ENCODE measurements around the gene OR51B2.

DNA sequence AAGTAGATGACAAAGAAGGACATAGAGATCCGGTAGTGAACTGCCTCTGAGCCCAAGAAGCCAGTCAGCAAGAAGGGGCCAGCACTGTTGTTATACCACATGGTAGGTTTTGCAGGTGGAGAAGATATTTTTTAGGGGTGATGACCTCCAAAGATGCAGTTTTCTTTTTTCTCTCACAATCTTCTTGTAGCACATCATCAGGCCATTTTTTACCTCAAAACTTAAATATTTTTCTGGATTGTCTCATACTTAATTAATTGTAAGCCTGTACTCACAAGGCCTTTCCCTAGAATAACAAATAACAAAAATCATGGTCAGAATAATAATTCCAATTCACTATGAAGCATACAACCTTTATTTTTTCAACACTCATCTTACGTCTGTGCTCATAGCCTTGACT is 22.3 kb downstream of the OR51B2 start, which contains the start of gene OR51B4:
- TF ChIP-seq, protein P1, sequence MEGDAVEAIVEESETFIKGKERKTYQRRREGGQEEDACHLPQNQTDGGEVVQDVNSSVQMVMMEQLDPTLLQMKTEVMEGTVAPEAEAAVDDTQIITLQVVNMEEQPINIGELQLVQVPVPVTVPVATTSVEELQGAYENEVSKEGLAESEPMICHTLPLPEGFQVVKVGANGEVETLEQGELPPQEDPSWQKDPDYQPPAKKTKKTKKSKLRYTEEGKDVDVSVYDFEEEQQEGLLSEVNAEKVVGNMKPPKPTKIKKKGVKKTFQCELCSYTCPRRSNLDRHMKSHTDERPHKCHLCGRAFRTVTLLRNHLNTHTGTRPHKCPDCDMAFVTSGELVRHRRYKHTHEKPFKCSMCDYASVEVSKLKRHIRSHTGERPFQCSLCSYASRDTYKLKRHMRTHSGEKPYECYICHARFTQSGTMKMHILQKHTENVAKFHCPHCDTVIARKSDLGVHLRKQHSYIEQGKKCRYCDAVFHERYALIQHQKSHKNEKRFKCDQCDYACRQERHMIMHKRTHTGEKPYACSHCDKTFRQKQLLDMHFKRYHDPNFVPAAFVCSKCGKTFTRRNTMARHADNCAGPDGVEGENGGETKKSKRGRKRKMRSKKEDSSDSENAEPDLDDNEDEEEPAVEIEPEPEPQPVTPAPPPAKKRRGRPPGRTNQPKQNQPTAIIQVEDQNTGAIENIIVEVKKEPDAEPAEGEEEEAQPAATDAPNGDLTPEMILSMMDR (IDR thresholded peaks at IDR 0.05): no peak
- no peak for TF ChIP-seq POLR2A (IDR thresholded peaks at IDR 0.05)
